ENCODE data around the gene ZNF683.
"Not testable (repeated sequence)": the region's sequence is repeated elsewhere in the genome, so short reads cannot be mapped to it uniquely, and the experiment has no call there.

The ZNF683 gene

GRCh38 chr1:26335774-26336476 lies 36.6 kb downstream of the ZNF683 start:
- Histone ChIP-seq H3K4me3 (ENCODE audit: low read depth, low read length) (peak overlapping the region; percentile 76), H3K27ac (ENCODE audit: extremely low read depth, low read depth, low read length) (no peak overlapping the region), H3K36me3 (ENCODE audit: control insufficient read depth in 2 of 2, insufficient read depth in 1 of 2, low read length in 2 of 2) (no peaks in the 10 kb centered on the region), H3K9me3 (ENCODE audit: control insufficient read depth, insufficient read depth, low read depth, low read length) (no peaks in the 10 kb centered on the region), H3K4me1 (ENCODE audit: control insufficient read depth, insufficient read depth, low read length) (no peaks in the 10 kb centered on the region)
- no peak; the same call in 1 of the 2 replicates for TF ChIP-seq ZNF10 (tag by site-specific recombination; IDR thresholded peaks at IDR 0.05)
- no peak for TF ChIP-seq ZNF830 (tag by site-specific recombination; IDR thresholded peaks at IDR 0.05; ENCODE audit: low read depth)
- no peak for TF ChIP-seq ZNF544 (tag by site-specific recombination; IDR thresholded peaks at IDR 0.05)
- TF ChIP-seq ZNF404 (tag by site-specific recombination; IDR thresholded peaks at IDR 0.05): no peak
- TF ChIP-seq ZBTB17 (tag by site-specific recombination; IDR thresholded peaks at IDR 0.05): peak; percentile 61; the same call in 1 of the 2 replicates
- TF ChIP-seq KLF8 (tag by site-specific recombination; IDR thresholded peaks at IDR 0.05): peak; percentile 84; the same call in 1 of the 2 replicates
- TF ChIP-seq ZEB2 (tag by site-specific recombination; IDR thresholded peaks at IDR 0.05): peak; percentile 53; the same call in 1 of the 2 replicates
- peak; percentile 99 for TF ChIP-seq ZBTB48 (tag by site-specific recombination; IDR thresholded peaks at IDR 0.05)
- TF ChIP-seq ZNF132 (tag by site-specific recombination; IDR thresholded peaks at IDR 0.05; ENCODE audit: borderline replicate concordance): no peak
- TF ChIP-seq ZNF600 (tag by site-specific recombination; IDR thresholded peaks at IDR 0.05): peak; percentile 22; the same call in 1 of the 2 replicates
- peak; percentile 88 for TF ChIP-seq ZNF398 (tag by site-specific recombination; IDR thresholded peaks at IDR 0.05)
- TF ChIP-seq ZNF335 (tag by site-specific recombination; conservative IDR thresholded peaks at IDR 0.05): peak; percentile 69
- TF ChIP-seq ZNF366 (tag by site-specific recombination; conservative IDR thresholded peaks at IDR 0.05): peak; percentile 93
- TF ChIP-seq KLF7 (tag by site-specific recombination; IDR thresholded peaks at IDR 0.05; ENCODE audit: borderline replicate concordance): no peak
- TF ChIP-seq ZNF341 (tag by site-specific recombination; IDR thresholded peaks at IDR 0.05; ENCODE audit: low read depth): peak; percentile 84
- TF ChIP-seq ZNF639 (tag by site-specific recombination; IDR thresholded peaks at IDR 0.05): no peak
- TF ChIP-seq WT1 (tag by site-specific recombination; IDR thresholded peaks at IDR 0.05): peak; percentile 42; the same call in 1 of the 2 replicates
- TF ChIP-seq PRDM10 (tag by site-specific recombination; IDR thresholded peaks at IDR 0.05): peak; percentile 91
- no peak for TF ChIP-seq TRIM28 (IDR thresholded peaks at IDR 0.05; ENCODE audit: borderline replicate concordance, low read length)
- no peak for TF ChIP-seq ZBTB7A (tag by site-specific recombination; IDR thresholded peaks at IDR 0.05; ENCODE audit: low read depth)
- TF ChIP-seq ZNF202 (tag by site-specific recombination; IDR thresholded peaks at IDR 0.05; ENCODE audit: borderline replicate concordance): no peak
- no peak for TF ChIP-seq ATF2 (tag by site-specific recombination; IDR thresholded peaks at IDR 0.05; ENCODE audit: low read depth)
- ChIA-PET CTCF (interaction anchor here (0.5 to 4.8 kb wide), 7 partner anchors 10 to 1909 kb away, joined by 3 to 23 read pairs (median 4); no protein-coding TSS in a partner anchor), POLR2A (interaction anchor here (0.9 kb wide), 1 partner anchor 63 kb away, joined by 3 read pairs; no protein-coding TSS in a partner anchor)

GRCh38 chr1:26333312-26333711 lies 39.2 kb downstream of the ZNF683 start:
- CTCF ChIA-PET: interaction anchor here (0.6 to 4.8 kb wide), 5 partner anchors 11 to 204 kb away, joined by 4 to 23 read pairs (median 5); no protein-coding TSS in a partner anchor
- H3K27ac ChIP-seq (ENCODE audit: extremely low read depth, low read depth, low read length); H3K4me3 ChIP-seq (ENCODE audit: low read depth, low read length); POLR2A ChIA-PET; H3K36me3 ChIP-seq (ENCODE audit: control insufficient read depth in 2 of 2, insufficient read depth in 1 of 2, low read length in 2 of 2); H3K9me3 ChIP-seq (ENCODE audit: control insufficient read depth, insufficient read depth, low read depth, low read length); H3K4me1 ChIP-seq (ENCODE audit: control insufficient read depth, insufficient read depth, low read length): not testable (repeated sequence)
